Gastrocnemius medialis (tissue), 4 donors: ENCODE data around the gene GLI3.

Experiments
- CTCF ChIP-seq, 5 experiments: fragments of 450-650 bp in 3 of 5; fragments of 200-600 bp in 2 of 5; sonication (generic) in 2 of 5; IDR thresholded peaks in 4 of 5; conservative IDR thresholded peaks in 1 of 5; 1 replicate in 4 of 5; 2 replicates in 1 of 5; pipeline ENCODE4 v1.5.1; 2016 to 2019; ENCODE audit warnings: antibody characterized with exemption in 5 of 5, mild to moderate bottlenecking in 3 of 5, moderate library complexity in 3 of 5
- POLR2A ChIP-seq, 2 donors: fragments of 450-650 bp; IDR thresholded peaks; one replicate each; pipeline ENCODE4 v1.6.1; 2017; ENCODE audit warnings: antibody characterized with exemption in 2 of 2, mild to moderate bottlenecking in 2 of 2, moderate library complexity in 2 of 2

- TF ChIP-seq CTCF (IDR thresholded peaks at IDR 0.05 in 4 of 5, conservative IDR thresholded peaks at IDR 0.05 in 1 of 5) (no peak), POLR2A (IDR thresholded peaks at IDR 0.05) (no peak)
Measured at GRCh38 chr7:42024537-42024936, 212.5 kb downstream of the GLI3 start.
